Measurements from ENCODE around the gene HNRNPU. TPM values are rescaled to one million over a fixed set of nuclear protein-coding genes. Genes with fewer than 3 reads are reported as not detected.

HNRNPU gene
- total and polyA plus RNA-seq, 2 experiments from 2014 or later = 166 to 226 TPM

- Histone ChIP-seq H3K4me1 (ENCODE audit: insufficient read depth) (peaks cover 6% of the 10 kb centered on the region; the same call in 1 of the 2 replicates), H4K20me1 (ENCODE audit: insufficient read depth) (no peaks in the 10 kb centered on the region), H3K27me3 (replicated peaks; ENCODE audit: insufficient read depth) (no peaks in the 10 kb centered on the region), H3K9me2 (ENCODE audit: insufficient read depth) (no peaks in the 10 kb centered on the region), H3K4me2 (ENCODE audit: unreplicated experiment) (no peak overlapping the region), H3F3A (ENCODE audit: insufficient read depth) (no peaks in the 10 kb centered on the region), H3K79me2 (ENCODE audit: insufficient read depth) (no peaks in the 10 kb centered on the region), H3K9me3 (ENCODE audit: low read depth) (no peaks in the 10 kb centered on the region), H3K27ac (no peak overlapping the region), H3K9ac (no peak overlapping the region), H2AFZ (no peak overlapping the region), H3K36me3 (ENCODE audit: low read depth) (no peaks in the 10 kb centered on the region), H3K4me3 (no peak overlapping the region)
- WGBS, 2 experiments (ENCODE audit: low coverage in 1 of 2, low lambda C conversion rate in 2 of 2, missing lambda C conversion rate in 2 of 2) = 51 to 56% methylated on average over 15 of the region's 15 CpGs
- DNase-seq = no peak
- TF ChIP-seq EZH2phosphoT487 (IDR thresholded peaks at IDR 0.05; ENCODE audit: insufficient read depth, low read depth) (no peak), EZH2 (IDR thresholded peaks at IDR 0.05; ENCODE audit: insufficient read depth, poor library complexity, severe bottlenecking) (no peak)
- in situ Hi-C loops (cut with MboI) = no loop called here
Measured at GRCh38 chr1:244897476-244898254, 33.3 kb upstream of the HNRNPU start.

- Histone ChIP-seq H3K4me2 (ENCODE audit: unreplicated experiment) (no peak overlapping the region), H3K4me1 (ENCODE audit: insufficient read depth) (peaks cover 6% of the 10 kb centered on the region; the same call in 1 of the 2 replicates), H3K4me3 (no peak overlapping the region), H3K36me3 (ENCODE audit: low read depth) (no peaks in the 10 kb centered on the region), H2AFZ (no peak overlapping the region), H3K27me3 (replicated peaks; ENCODE audit: insufficient read depth) (no peaks in the 10 kb centered on the region), H3K9me3 (ENCODE audit: low read depth) (no peaks in the 10 kb centered on the region), H3K9me2 (ENCODE audit: insufficient read depth) (no peaks in the 10 kb centered on the region), H4K20me1 (ENCODE audit: insufficient read depth) (no peaks in the 10 kb centered on the region), H3K27ac (no peak overlapping the region), H3F3A (ENCODE audit: insufficient read depth) (no peaks in the 10 kb centered on the region), H3K79me2 (ENCODE audit: insufficient read depth) (no peaks in the 10 kb centered on the region), H3K9ac (no peak overlapping the region)
- in situ Hi-C loops (cut with MboI) = no loop called here
- 57 to 71% methylated on average over 3 of the region's 3 CpGs for WGBS, 2 experiments (ENCODE audit: low coverage in 1 of 2, low lambda C conversion rate in 2 of 2, missing lambda C conversion rate in 2 of 2)
- DNase-seq = peak; percentile 59
- TF ChIP-seq EZH2phosphoT487 (IDR thresholded peaks at IDR 0.05; ENCODE audit: insufficient read depth, low read depth) (no peak), EZH2 (IDR thresholded peaks at IDR 0.05; ENCODE audit: insufficient read depth, poor library complexity, severe bottlenecking) (no peak)
Measured at GRCh38 chr1:244896550-244896949, 32.2 kb upstream of the HNRNPU start.

DNA sequence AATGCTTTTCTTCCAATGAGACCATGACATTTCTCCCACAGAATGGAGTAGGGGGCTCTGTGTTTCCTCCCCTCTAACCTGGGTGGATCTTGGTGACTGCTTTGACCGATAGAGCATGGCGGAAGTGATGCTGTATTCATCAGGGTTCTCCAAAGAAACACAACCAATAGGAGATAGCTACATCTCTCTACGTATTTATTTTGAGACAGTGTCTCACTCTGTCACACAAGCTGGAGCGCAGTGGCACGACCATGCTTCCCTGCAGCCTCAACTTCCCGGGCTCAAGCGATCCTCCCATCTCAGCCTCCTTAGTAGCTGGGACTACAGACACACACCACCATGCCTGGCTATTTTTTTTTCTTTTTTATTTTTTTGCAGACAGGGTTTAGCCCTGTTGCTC lies 29.5 kb upstream of the HNRNPU start:
- no peaks in the 10 kb centered on the region for H3F3A ChIP-seq (ENCODE audit: insufficient read depth)
- no peaks in the 10 kb centered on the region for H3K9me2 ChIP-seq (ENCODE audit: insufficient read depth)
- no peaks in the 10 kb centered on the region for H4K20me1 ChIP-seq (ENCODE audit: insufficient read depth)
- DNase-seq = no peak
- no peak overlapping the region for H3K4me3 ChIP-seq
- H3K36me3 ChIP-seq (ENCODE audit: low read depth) = no peaks in the 10 kb centered on the region
- H3K4me1 ChIP-seq (ENCODE audit: insufficient read depth) = peaks cover 6% of the 10 kb centered on the region; the same call in 1 of the 2 replicates
- no peaks in the 10 kb centered on the region for H3K9me3 ChIP-seq (ENCODE audit: low read depth)
- no peaks in the 10 kb centered on the region for H3K27me3 ChIP-seq (replicated peaks; ENCODE audit: insufficient read depth)
- no peak overlapping the region for H2AFZ ChIP-seq
- no peak overlapping the region for H3K27ac ChIP-seq
- TF ChIP-seq EZH2phosphoT487 (IDR thresholded peaks at IDR 0.05; ENCODE audit: insufficient read depth, low read depth) (no peak), EZH2 (IDR thresholded peaks at IDR 0.05; ENCODE audit: insufficient read depth, poor library complexity, severe bottlenecking) (no peak)
- H3K4me2 ChIP-seq (ENCODE audit: unreplicated experiment) = no peak overlapping the region
- WGBS, 2 experiments (ENCODE audit: low coverage in 1 of 2, low lambda C conversion rate in 2 of 2, missing lambda C conversion rate in 2 of 2) = 71 to 81% methylated on average over 7 of the region's 7 CpGs
- in situ Hi-C loops (cut with MboI) = no loop called here
- H3K79me2 ChIP-seq (ENCODE audit: insufficient read depth) = no peaks in the 10 kb centered on the region
- no peak overlapping the region for H3K9ac ChIP-seq

GRCh38 chr1:244887281-244887680 lies 22.9 kb upstream of the HNRNPU start:
- no peaks in the 10 kb centered on the region for H3K9me3 ChIP-seq (ENCODE audit: low read depth)
- 64 to 71% methylated on average over 4 of the region's 4 CpGs for WGBS, 2 experiments (ENCODE audit: low coverage in 1 of 2, low lambda C conversion rate in 2 of 2, missing lambda C conversion rate in 2 of 2)
- in situ Hi-C loops (cut with MboI) = no loop called here

More at GRCh38 chr1:244887281-244887680, 22.9 kb upstream of the HNRNPU start:
- TF ChIP-seq EZH2phosphoT487 (IDR thresholded peaks at IDR 0.05; ENCODE audit: insufficient read depth, low read depth) (no peak), EZH2 (IDR thresholded peaks at IDR 0.05; ENCODE audit: insufficient read depth, poor library complexity, severe bottlenecking) (no peak)
- no peak overlapping the region for H3K27ac ChIP-seq
- no peaks in the 10 kb centered on the region for H3K9me2 ChIP-seq (ENCODE audit: insufficient read depth)
- no peaks in the 10 kb centered on the region for H3K36me3 ChIP-seq (ENCODE audit: low read depth)
- no peaks in the 10 kb centered on the region for H3K27me3 ChIP-seq (replicated peaks; ENCODE audit: insufficient read depth)
- no peaks in the 10 kb centered on the region for H3F3A ChIP-seq (ENCODE audit: insufficient read depth)
- no peak overlapping the region for H3K4me3 ChIP-seq
- H3K4me1 ChIP-seq (ENCODE audit: insufficient read depth) = no peaks in the 10 kb centered on the region
- H3K4me2 ChIP-seq (ENCODE audit: unreplicated experiment) = no peak overlapping the region
- no peak overlapping the region for H2AFZ ChIP-seq
- DNase-seq = no peak
- H4K20me1 ChIP-seq (ENCODE audit: insufficient read depth) = no peaks in the 10 kb centered on the region
- no peak overlapping the region for H3K9ac ChIP-seq
- no peaks in the 10 kb centered on the region for H3K79me2 ChIP-seq (ENCODE audit: insufficient read depth)

Measured in GM23248 (cell line).